ENCODE results near the gene CHERP. TPM values are rescaled to one million over a fixed set of nuclear protein-coding genes. Genes with fewer than 3 reads are reported as not detected.

The CHERP gene
- total RNA-seq, 2 experiments from 2014 or later: 57.9 to 62.2 TPM

Other genes with a start within 250 kb of the CHERP start
- 100 to 1,000 TPM; 253 to 255 TPM for gene KLF2, start 217.6 kb downstream of the CHERP start, total RNA-seq
- 10 to 100 TPM; 33.3 to 39.1 TPM for gene EPS15L1, start 70.5 kb downstream of the CHERP start, total RNA-seq
- not detected for gene CALR3, start 46.3 kb downstream of the CHERP start, total RNA-seq
- 1 to 10 TPM; 3.1 to 3.9 TPM for gene C19orf44, start 46.0 kb downstream of the CHERP start, total RNA-seq
- gene SLC35E1, start 30.0 kb upstream of the CHERP start, total RNA-seq: 10 to 100 TPM; 40.6 to 43.1 TPM
- gene MED26, start 85.8 kb upstream of the CHERP start, total RNA-seq: 10 to 100 TPM; 14.6 to 15.6 TPM
- gene SMIM7, start 117.7 kb upstream of the CHERP start, total RNA-seq: 10 to 100 TPM; 58.4 to 59.6 TPM
- gene TMEM38A, start 118.7 kb upstream of the CHERP start, total RNA-seq: 1 to 10 TPM; 1.1 to 1.7 TPM
- gene NWD1, start 177.4 kb upstream of the CHERP start, total RNA-seq: not detected